ENCODE measurements around the gene PDCD1.
"Not testable (repeated sequence)": the region's sequence is repeated elsewhere in the genome, so short reads cannot be mapped to it uniquely, and the experiment has no call there.

The PDCD1 gene

DNA sequence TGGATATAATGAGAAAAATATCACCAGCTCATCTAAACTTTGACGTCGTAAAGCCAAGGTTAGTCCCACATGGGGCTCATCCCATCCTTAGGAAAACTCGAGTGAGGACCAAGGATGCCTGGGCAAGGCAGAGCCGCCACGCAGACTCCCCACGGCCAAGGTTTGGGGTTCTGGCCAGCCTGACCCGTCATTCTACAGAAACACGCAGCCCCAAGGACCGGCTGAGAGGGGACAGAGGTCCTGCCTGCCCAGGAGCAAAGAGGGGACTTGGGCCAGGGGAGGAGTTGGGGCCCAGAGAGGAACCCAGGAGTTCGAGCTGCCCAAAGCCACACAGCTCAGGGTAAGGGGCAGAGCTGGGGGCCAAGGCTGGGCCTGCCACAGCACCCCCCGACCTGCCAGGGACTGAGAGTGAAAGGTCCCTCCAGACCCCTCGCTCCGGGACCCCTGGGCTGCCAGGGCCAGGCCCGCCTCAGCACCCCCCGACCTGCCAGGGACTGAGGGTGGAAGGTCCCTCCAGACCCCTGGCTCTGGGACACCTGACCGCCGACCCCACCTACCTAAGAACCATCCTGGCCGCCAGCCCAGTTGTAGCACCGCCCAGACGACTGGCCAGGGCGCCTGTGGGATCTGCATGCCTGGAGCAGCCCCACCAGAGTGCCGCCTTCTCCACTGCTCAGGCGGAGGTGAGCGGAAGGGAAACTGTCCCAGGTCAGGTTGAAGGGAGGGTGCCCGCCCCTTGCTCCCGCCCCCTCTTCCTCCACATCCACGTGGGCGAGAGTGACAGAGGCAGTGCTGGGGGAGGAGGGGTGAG is at the start of gene PDCD1:
Gene PDCD1 (minus strand): TSS at position 689 of the 811 bp plus-strand sequence. CDS start 56 bp downstream, at position 633.
- TF ChIP-seq CTCF (IDR thresholded peaks at IDR 0.05): no peak
- TF ChIP-seq ZFX (IDR thresholded peaks at IDR 0.05; ENCODE audit: borderline replicate concordance): no peak
- no peak within 1 kb of the TSS for H3K27ac ChIP-seq

GRCh38 chr2:241907831-241908230 is 49.1 kb upstream of the PDCD1 start:
- not testable (repeated sequence) for H3K27ac ChIP-seq

DNA sequence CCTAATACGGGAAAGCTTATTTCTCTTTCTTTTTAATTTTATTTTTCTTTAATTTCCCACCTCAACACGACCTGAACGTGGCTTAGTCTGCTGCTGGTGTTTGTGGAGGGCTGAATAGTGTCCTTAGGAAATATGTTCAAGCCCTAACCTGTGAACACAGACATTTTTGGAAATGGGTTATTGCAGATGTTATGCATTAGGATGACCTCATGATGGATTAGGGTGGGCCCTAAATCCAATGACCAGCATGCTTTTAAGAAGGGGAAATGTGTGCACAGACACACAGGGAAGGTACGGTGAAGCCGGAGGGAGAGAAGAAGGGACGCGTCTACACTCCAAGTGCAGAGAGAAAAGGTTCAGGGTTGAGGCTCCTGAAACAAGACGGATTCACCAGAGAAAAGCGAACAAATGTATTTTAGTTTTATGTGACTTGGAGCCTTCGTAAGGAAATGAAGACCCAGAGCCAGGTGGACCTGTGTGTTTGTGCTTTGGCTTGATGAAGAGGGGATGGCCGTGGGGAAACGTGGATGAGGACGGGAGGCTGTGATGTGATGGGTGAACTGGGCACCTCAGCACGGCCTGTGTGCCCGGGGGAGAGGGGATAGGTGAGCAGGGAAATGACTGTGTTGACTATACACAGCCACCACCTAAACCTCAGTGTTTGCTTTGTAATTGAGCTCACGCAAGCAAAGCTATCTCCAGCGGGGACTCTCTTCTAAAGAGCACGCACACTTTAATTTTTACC is 48.3 kb upstream of the PDCD1 start:
- TF ChIP-seq ZFX (IDR thresholded peaks at IDR 0.05; ENCODE audit: borderline replicate concordance) (no peak), CTCF (IDR thresholded peaks at IDR 0.05) (no peak)
- no peak overlapping the region for H3K27ac ChIP-seq

GRCh38 chr2:241906378-241906770 is 47.7 kb upstream of the PDCD1 start:
- not testable (repeated sequence) for H3K27ac ChIP-seq

- TF ChIP-seq CTCF (IDR thresholded peaks at IDR 0.05) (no peak), ZFX (IDR thresholded peaks at IDR 0.05; ENCODE audit: borderline replicate concordance) (no peak)
These were observed 47.2 kb upstream of the PDCD1 start for GRCh38 chr2:241905716-241906377.

GRCh38 chr2:241904791-241905710 is 46.4 kb upstream of the PDCD1 start:
- H3K27ac ChIP-seq: no peak overlapping the region
- TF ChIP-seq ZFX (IDR thresholded peaks at IDR 0.05; ENCODE audit: borderline replicate concordance): no peak
- TF ChIP-seq CTCF (IDR thresholded peaks at IDR 0.05): no peak

More at GRCh38 chr2:241905716-241906377, 47.2 kb upstream of the PDCD1 start:
- H3K27ac ChIP-seq: no peak overlapping the region

DNA sequence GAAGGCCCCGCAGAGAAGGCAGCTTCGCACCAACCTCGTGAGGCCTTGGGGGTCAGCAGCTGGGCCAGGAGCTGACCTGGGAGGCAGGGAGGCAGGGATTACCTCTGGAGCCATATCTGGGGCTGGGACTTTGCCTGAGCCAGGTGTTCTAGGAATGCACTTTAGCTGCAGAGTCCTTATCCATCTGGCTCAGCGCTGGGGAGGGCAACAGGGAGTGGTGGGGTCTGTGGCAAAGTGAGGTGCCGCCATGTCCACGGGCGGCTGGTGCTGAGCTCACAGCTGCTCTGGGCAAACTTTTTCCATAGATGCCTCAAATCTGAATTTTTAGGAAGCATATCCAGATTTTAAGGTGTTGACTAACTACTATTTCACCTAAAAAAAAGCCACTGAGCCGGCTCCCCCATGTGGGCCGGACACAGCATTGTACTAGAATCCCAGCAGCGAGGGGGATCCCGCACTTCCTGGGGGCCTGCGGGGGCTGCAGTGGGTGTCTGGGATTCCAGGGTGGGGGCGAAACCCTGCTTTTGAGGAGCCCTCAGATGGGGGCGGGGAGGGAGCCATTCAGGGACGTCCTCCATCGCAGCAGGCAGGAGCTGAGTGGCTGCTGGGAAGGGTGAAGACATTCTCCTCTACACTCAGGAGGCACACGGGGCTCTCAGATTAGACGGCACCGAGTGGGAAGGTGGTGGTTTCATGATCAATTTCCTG is 45.5 kb upstream of the PDCD1 start:
- H3K27ac ChIP-seq: no peak overlapping the region
- TF ChIP-seq CTCF (IDR thresholded peaks at IDR 0.05) (no peak), ZFX (IDR thresholded peaks at IDR 0.05; ENCODE audit: borderline replicate concordance) (no peak)
